ENCODE results near the gene SPATS2.
A peak's percentile ranks its signal among the peaks of the same experiment; 100 is the strongest.

The SPATS2 gene

DNA sequence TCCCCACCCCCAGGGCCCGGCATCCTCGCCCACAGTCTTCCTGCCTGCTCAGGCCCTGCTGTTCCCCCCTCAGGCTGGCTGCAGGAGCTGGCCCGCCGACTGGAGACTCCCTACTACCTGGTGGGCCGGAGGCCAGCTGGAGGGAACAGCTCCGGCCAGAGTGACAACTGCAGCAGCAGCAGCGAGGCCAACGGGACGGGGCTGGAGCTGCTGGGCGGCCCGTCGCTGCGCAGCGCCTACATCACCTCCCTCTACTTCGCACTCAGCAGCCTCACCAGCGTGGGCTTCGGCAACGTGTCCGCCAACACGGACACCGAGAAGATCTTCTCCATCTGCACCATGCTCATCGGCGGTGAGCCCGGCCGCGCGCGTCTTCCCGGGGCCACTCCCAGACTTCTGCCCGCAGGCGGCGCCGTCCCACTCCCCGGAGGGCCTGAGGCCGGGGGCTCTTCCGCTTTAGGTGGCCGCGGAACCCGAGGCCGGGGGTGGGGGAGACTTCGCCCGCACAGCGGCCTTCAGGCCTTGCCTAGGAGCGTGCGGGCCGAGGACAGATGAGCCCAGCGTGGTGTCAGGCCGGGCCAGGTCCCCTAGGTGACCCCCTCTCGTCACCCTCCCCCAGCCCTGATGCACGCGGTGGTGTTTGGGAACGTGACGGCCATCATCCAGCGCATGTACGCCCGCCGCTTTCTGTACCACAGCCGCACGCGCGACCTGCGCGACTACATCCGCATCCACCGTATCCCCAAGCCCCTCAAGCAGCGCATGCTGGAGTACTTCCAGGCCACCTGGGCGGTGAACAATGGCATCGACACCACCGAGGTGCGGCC is 181.8 kb downstream of the SPATS2 start:
- no peak for TF ChIP-seq JUND (IDR thresholded peaks at IDR 0.05; ENCODE audit: low read depth)
- in situ Hi-C loops (cut with HindIII; ENCODE audit: low pct_unique_long_range_greater_than_20kb, low sequenced_read_pairs) = no loop called here
- DNase-seq (ENCODE audit: low read depth in 1 of 2, low spot score in 1 of 2) = no peak

DNA sequence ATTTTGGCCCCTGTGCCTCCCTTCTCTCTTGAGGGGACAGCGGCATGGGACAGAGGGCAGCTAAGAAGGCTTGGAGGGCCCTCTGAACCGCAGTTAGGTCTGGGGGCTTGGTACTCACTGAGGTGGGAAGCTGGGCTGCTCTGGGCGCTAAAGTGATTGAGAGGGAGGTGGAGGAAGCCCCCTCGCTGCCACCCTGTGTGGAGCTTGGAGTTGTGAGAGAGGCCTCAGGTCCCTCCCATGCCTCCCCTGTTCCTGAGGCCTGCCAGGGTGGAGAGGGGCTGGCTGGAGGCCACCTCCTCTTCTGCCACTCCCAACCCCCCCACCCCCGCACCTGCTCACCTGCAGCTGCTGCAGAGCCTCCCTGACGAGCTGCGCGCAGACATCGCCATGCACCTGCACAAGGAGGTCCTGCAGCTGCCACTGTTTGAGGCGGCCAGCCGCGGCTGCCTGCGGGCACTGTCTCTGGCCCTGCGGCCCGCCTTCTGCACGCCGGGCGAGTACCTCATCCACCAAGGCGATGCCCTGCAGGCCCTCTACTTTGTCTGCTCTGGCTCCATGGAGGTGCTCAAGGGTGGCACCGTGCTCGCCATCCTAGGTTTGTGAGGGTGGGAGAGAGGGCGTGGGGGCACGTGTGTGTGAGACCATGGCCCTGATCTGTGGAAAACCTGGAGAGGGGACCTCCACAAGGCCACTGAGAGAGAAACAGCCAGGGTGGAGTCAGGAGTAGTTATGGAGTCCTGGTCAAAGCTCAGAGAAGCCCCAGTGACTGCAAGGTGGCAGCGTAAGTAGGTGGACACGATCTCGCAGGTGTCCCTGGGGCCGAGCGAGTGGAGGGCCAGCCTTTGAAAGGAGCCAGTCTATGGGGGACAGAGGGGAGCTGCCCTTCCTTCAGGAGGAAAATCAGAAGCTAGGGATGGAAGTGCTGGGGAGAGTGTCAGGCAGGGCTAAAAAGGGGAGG is 182.8 kb downstream of the SPATS2 start:
- in situ Hi-C loops (cut with HindIII; ENCODE audit: low pct_unique_long_range_greater_than_20kb, low sequenced_read_pairs) = no loop called here
- DNase-seq (ENCODE audit: low read depth in 1 of 2, low spot score in 1 of 2) = no peak
- TF ChIP-seq JUND (IDR thresholded peaks at IDR 0.05; ENCODE audit: low read depth) = no peak

DNA sequence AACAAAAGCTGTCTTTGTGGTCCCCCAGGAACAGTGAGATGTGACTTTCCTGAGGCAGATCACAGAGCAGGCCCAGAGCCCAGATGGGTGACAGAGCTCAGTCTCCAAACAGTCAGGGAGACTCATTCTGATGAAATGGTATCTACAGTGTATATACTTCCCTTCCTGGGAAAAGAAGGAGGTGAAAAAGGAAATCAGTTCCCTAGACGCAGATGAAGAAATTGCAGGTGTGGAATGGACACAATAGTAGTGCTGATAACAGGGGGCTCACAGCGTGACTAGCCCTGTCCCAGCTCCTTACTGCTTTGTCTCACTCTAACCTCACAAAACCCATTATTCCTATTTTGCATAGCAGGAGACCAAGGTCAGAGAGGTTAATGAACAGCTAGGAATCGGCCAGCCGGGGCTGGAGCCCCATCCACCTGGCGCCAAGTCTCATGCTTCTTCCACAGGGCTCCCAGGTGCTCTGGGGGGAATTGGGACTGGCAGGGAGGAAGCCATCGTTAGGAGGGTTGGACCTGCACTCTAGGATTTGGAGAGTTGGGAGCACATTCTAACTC is 183.5 kb downstream of the SPATS2 start:
- in situ Hi-C loops (cut with HindIII; ENCODE audit: low pct_unique_long_range_greater_than_20kb, low sequenced_read_pairs) = no loop called here
- no peak for TF ChIP-seq JUND (IDR thresholded peaks at IDR 0.05; ENCODE audit: low read depth)
- DNase-seq (ENCODE audit: low read depth in 1 of 2, low spot score in 1 of 2) = no peak

DNA sequence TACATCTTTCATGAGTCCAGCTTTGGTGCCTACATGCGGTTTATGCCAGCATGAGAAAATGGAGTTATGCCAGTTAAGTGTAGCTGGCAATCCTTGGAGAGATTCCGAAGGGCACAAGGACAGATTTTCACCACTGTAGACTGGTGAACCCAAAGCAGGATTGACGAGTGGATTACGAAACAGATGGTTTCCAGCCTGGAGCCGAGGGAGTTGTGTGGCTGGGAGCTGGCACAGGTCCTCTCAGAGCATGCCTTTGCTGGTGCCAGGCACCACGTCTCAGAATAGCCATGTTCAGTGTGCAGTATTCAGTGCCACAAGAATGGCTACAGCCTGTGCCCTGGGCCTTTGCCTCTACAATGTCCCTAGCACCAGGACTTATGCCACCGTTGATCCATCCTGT is 184.8 kb downstream of the SPATS2 start:
- TF ChIP-seq JUND (IDR thresholded peaks at IDR 0.05; ENCODE audit: low read depth) = no peak
- in situ Hi-C loops (cut with HindIII; ENCODE audit: low pct_unique_long_range_greater_than_20kb, low sequenced_read_pairs) = no loop called here
- DNase-seq (ENCODE audit: low read depth in 1 of 2, low spot score in 1 of 2) = peak; percentile 72 to 73

DNA sequence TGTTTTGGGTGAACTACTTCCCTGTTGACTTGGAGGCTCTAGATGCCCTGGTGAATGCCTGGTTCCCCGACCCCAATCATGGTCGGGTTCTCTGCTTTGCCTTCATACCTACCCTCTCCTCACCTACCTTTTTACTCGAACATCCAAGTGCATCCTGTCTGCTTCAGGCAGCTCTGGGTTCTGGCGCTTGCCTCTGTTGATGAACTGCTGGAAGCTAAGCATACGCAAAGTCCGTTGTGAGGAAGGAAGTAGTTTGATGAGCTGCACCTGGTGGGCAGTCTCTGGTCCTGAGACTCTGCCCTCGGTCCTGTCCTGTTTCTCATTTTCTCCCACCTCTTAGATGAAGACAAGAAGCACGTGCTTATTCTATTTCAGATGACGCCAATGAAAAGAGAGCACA is 185.2 kb downstream of the SPATS2 start:
- TF ChIP-seq JUND (IDR thresholded peaks at IDR 0.05; ENCODE audit: low read depth) = no peak
- DNase-seq (ENCODE audit: low read depth in 1 of 2, low spot score in 1 of 2) = peak in 1 of 2 experiments; percentile 14
- in situ Hi-C loops (cut with HindIII; ENCODE audit: low pct_unique_long_range_greater_than_20kb, low sequenced_read_pairs) = no loop called here

DNA sequence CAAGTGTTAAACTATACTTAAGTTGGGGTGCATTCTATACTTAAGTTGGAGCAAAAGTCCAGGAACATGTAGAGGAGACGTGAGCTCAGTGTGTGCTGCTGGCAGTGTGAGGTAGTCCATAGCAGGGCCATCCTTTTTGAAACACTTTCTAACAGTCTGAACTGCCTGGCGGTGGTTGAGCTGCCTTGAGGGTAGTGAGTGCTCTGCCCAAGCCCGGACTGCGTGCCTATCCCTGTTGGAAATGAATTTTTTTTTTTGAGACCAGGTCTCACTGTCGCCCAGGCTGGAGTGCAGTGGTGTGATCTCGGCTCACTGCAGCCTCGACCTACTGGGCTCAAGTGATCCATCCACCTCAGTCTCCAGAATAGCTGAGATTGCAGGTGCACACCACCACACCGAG is 185.6 kb downstream of the SPATS2 start:
- no peak for DNase-seq (ENCODE audit: low read depth in 1 of 2, low spot score in 1 of 2)
- no peak for TF ChIP-seq JUND (IDR thresholded peaks at IDR 0.05; ENCODE audit: low read depth)
- in situ Hi-C loops (cut with HindIII; ENCODE audit: low pct_unique_long_range_greater_than_20kb, low sequenced_read_pairs) = no loop called here

DNA sequence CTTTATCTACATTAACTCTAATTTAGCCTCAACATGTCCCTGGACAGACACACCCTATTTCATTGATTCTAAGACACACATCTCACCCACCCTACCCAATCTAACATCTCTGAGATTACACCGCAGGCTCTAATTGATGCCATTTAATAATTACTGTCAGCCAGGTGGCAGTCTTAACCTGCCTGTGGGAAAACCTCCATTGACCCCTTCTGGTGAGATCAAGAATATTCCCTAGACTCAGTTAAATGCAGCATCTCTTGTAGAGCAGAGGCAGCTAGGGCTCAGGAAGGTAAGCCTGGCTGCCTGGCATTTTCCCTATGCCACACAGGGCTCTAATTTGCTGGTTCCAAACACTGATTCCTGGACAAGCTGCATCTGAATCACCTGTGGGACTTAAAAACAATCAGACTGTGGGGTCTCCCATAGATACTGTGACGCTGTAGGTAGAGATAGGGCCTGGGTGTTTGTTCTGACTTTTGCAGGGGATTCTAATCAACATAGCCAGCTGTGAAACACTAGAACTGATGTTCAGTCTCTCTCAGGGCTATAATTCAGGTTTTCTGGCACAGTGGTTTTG is 186.3 kb downstream of the SPATS2 start:
- in situ Hi-C loops (cut with HindIII; ENCODE audit: low pct_unique_long_range_greater_than_20kb, low sequenced_read_pairs) = no loop called here
- no peak for TF ChIP-seq JUND (IDR thresholded peaks at IDR 0.05; ENCODE audit: low read depth)
- DNase-seq (ENCODE audit: low read depth in 1 of 2, low spot score in 1 of 2) = peak; percentile 78 to 80

DNA sequence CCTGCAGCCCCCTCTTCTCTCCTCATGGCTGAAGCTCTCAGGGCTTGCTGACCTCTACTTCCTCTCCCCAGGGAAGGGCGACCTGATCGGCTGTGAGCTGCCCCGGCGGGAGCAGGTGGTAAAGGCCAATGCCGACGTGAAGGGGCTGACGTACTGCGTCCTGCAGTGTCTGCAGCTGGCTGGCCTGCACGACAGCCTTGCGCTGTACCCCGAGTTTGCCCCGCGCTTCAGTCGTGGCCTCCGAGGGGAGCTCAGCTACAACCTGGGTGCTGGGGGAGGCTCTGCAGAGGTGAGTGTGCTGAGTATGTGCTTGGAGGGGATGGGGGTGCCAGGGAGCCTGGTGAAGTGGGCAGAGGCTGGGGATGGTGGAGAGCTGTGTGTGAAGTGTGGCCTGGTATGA is 187.0 kb downstream of the SPATS2 start:
- TF ChIP-seq JUND (IDR thresholded peaks at IDR 0.05; ENCODE audit: low read depth) = no peak
- in situ Hi-C loops (cut with HindIII; ENCODE audit: low pct_unique_long_range_greater_than_20kb, low sequenced_read_pairs) = no loop called here
- no peak for DNase-seq (ENCODE audit: low read depth in 1 of 2, low spot score in 1 of 2)

DNA sequence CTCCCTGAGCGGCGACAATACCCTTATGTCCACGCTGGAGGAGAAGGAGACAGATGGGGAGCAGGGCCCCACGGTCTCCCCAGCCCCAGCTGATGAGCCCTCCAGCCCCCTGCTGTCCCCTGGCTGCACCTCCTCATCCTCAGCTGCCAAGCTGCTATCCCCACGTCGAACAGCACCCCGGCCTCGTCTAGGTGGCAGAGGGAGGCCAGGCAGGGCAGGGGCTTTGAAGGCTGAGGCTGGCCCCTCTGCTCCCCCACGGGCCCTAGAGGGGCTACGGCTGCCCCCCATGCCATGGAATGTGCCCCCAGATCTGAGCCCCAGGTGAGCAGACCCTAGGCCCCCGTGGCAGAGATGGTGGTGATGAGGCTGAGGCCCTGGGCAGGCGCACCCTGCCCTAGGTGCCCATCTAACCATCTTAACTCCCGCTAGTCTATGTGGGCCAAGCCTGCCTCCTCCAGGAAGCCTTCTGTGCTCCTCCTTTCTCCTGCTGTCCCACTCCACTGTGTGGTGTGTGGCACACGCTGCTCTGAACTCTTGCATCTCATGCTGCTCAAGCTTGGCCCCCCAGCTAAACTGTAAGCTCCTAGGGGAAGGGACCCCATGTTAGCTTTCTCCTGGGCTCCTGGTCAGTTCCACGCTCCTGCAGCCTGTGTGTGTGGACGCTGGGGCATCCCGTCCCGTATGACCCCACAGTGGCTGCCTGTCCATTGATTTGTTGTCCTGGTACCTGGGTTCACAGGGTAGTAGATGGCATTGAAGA is 188.5 kb downstream of the SPATS2 start:
- DNase-seq (ENCODE audit: low read depth in 1 of 2, low spot score in 1 of 2) = no peak
- no peak for TF ChIP-seq JUND (IDR thresholded peaks at IDR 0.05; ENCODE audit: low read depth)
- in situ Hi-C loops (cut with HindIII; ENCODE audit: low pct_unique_long_range_greater_than_20kb, low sequenced_read_pairs) = no loop called here

DNA sequence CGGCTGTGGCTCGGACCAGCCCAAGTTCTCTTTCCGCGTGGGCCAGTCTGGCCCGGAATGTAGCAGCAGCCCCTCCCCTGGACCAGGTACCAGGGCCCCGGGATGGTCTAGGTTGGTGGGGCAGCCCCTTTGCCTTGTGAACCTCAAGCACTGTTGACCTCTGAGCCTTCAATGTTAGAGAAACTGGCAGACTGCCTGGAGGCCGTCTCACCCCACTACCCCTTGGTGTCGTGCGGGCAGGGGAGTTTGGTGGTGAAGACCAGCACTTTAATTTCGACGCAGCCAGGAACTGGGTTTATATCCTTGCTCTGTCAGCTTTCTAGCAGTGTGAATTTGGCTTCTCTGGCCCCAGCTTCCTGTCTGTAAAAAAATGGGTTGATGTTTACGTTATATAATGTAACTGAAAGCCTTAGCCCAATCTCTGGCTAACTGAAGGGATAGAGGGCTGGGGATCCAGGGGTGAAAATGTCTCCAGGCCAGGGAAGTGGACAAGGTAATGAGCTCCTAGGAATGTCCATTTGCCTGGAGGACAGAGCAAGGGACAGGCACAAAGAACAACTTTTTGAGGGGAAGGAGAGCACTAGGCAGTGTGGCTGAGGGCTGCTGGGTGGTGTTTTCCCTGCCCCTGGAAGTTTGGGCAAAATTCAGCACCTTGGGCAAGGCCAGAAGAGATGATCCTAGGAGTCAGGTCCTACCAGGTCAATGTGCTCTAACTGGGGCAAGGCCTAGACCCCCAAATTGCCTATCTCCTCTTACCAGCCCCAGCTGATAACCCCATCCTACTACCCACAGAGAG is 189.3 kb downstream of the SPATS2 start:
- TF ChIP-seq JUND (IDR thresholded peaks at IDR 0.05; ENCODE audit: low read depth) = no peak
- in situ Hi-C loops (cut with HindIII; ENCODE audit: low pct_unique_long_range_greater_than_20kb, low sequenced_read_pairs) = no loop called here
- DNase-seq (ENCODE audit: low read depth in 1 of 2, low spot score in 1 of 2) = no peak

DNA sequence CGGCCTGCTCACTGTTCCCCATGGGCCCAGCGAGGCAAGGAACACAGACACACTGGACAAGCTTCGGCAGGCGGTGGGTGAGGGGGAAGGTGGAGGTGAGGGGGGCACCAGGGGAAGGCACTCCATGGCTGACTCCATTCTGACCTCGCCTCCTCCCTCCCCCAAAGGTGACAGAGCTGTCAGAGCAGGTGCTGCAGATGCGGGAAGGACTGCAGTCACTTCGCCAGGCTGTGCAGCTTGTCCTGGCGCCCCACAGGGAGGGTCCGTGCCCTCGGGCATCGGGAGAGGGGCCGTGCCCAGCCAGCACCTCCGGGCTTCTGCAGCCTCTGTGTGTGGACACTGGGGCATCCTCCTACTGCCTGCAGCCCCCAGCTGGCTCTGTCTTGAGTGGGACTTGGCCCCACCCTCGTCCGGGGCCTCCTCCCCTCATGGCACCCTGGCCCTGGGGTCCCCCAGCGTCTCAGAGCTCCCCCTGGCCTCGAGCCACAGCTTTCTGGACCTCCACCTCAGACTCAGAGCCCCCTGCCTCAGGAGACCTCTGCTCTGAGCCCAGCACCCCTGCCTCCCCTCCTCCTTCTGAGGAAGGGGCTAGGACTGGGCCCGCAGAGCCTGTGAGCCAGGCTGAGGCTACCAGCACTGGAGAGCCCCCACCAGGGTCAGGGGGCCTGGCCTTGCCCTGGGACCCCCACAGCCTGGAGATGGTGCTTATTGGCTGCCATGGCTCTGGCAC is 190.1 kb downstream of the SPATS2 start:
- DNase-seq (ENCODE audit: low read depth in 1 of 2, low spot score in 1 of 2) = no peak
- in situ Hi-C loops (cut with HindIII; ENCODE audit: low pct_unique_long_range_greater_than_20kb, low sequenced_read_pairs) = no loop called here
- TF ChIP-seq JUND (IDR thresholded peaks at IDR 0.05; ENCODE audit: low read depth) = no peak

All from T47D (cell line).